NCI-H2171 treated with DMSO at 0.1 percent for 48 hours (cell line): ENCODE data around the gene INSIG2.
"Not testable (repeated sequence)": the region's sequence is repeated elsewhere in the genome, so short reads cannot be mapped to it uniquely, and the experiment has no call there.

Experiments
- DNase-seq: peaks from one replicate; lab custom pipeline; 2025; lab: John Stamatoyannopoulos, UW

Gene INSIG2

GRCh38 chr2:118061135-118061955, 26.9 kb upstream of the INSIG2 start:
- no peak for DNase-seq

DNA sequence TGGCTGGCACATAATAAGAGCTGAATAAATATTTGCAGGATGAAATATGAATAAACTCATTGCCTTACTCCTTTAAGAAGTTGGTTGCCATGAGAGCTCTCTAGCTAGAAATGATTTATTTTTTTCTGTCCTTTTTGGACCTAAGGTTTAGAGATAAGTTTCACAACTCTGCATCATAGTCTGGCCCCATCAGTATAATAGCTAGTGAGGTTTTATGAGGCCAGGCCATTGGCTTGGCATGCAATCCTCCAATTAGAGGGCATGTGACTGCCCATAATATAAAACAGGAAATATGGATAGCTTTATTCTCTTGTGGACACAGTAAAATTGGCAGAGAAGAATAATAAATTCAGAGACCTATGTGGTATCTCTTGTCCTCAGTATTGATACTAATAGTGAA, 26.2 kb upstream of the INSIG2 start:
- no peak for DNase-seq

DNA sequence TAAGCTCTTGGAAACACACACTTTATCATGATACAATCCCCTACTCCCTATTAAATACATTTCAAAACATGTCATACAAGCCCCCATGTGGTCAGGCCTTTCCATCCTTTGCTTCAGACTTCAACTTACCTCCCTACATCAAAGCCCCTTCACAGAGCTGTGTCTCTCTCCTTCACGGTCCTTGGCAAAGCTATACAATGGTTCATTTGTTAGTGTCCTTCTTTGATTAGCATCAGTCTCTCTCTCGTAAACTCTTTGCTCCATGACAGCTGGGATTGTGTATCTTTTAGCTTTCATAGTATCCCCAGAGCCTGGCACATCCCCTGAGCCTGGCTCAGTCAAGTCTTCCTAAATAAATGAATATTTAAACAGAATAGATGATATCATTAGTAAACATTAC, 25.6 kb upstream of the INSIG2 start:
- no peak for DNase-seq

DNA sequence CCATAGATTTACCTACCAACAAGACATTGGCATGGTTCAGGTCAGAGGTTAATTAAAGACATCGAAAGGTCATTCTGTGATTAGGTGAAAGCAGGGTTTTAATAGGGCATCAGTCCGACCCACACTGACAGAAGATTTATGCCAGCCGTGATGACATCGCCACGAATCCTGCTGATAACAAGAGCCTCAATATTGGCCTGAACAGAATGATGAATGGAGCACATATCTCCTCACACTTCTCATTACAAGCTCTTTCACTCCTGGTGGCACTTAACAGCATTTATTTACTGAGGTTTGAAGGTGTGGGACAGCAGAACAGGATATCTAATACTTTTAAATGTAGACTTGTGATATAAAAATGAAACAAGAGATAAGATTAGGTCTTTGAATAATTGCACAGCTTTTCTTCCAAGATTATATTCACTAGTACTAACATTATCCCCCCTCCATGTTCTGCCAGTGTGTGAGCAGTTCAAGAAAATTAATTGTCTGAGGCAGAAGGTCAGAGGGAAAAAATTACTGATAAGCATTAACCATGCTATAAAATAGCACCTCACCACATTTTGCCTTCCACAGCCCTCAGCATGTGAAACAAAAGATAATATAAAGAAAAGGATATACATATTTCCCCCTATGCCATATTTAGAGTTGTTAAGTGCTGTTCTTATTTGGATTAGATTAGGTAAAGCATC, 23.1 kb upstream of the INSIG2 start:
- no peak for DNase-seq

- no peak for DNase-seq
These were observed 22.3 kb upstream of the INSIG2 start for GRCh38 chr2:118065921-118066511.

GRCh38 chr2:118077636-118078247, 10.5 kb upstream of the INSIG2 start:
- DNase-seq = no peak

DNA sequence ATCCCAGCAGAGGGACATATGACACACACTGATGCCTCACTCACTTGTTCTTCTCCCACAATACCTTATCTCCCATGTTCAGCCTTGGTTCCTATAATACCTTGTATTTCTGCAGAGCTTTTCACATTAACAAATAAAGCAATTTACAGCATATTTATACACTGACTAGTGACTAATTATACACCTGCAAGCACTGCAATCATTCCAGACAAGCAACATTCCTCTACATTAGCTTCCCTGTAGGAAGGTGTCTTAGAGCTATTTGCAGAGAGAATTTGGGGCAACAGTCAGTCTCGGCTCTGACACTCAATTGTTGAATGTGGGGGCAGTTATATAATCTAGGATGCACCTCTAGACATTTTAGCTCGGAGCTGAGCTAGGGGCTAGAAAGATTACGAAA, 9.5 kb upstream of the INSIG2 start:
- no peak for DNase-seq

DNA sequence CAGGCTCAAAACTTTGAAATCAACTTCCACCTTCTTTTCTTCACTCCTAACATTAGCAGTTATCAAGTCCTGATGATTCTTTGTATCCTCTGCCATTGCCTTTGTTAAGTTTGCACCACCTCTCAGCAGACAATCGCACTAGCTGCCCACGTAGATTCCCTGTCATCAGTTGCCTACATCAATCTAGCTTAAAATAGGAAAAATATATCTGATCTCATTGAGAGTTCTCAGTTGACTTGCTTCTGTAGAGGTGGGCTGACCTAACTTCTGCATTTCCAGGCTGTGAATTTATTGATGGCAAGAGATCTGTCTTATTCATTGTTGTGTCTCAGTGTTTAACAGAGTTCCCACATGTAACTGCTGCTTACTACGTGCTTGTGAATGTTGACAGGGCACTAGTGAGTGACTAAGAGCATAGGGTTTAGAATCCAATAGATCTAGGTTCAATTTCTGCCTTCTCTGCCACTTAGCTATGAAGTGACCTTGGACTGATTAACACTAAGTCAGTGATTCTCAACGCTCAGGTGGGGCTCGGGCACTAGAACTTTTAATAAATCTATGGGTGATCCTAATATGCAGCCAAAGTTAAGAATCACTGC, 3.7 kb upstream of the INSIG2 start:
- no peak for DNase-seq

- no peak for DNase-seq
These were observed 2.9 kb upstream of the INSIG2 start for GRCh38 chr2:118085173-118086023.

DNA sequence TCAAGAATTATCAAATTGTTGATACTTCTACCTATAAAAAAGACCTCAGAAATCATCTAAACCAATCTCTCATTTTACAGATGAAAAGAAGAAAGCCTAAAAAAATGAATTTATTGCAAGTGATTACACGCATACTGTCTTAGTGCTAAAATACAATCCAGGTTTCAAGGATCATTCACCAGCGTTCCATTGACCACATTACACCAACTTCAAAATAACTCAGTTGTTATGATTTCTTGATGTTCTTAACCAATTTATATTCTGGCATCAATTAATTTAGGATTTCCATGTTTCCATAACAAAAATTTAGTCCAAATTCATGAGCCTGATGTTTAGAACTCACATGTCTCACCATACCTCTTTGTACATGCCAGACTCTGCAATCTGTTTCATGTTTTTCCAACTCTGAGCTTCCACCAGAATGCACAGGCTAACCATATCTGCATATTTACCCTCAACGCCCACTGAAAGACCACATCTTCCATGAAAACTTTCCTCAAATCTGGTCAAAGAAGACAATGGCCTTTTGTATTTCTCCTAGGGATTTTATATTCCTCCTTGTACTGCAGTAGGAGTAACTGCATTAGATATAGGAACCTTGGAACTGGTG, 2.1 kb upstream of the INSIG2 start:
- DNase-seq = no peak

DNA sequence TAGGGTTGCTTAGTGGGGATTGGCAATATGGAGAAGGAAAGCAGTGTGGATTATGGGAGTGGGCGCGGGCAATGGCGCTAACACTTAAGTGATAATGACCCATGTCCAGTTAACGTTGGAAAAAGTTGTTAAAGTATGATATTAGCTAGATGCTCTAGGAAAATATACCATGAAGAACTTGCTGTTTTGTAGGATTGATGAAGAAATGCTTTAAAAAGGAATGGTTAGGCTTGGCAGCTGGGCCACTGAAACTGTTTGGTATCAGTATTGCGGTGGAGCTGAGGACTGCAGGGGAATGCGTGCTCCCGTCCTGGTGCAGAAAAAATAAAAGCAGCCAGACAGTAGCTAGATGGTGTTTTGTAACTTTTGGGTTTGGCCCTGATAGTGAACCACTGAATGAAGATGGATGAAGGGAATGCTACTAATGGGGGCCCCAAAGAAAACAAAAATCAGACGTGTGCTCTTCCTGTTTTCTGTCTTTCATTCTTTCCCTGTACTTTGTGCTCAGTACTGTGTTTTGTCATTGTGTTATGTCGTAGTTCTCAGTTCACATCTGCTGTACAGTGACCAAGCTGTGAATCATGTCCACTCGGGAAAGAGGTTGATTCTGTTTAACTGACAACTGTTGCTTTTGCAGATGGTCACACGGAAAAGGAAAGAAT, 999 bp downstream of the INSIG2 start:
- no peak for DNase-seq

DNA sequence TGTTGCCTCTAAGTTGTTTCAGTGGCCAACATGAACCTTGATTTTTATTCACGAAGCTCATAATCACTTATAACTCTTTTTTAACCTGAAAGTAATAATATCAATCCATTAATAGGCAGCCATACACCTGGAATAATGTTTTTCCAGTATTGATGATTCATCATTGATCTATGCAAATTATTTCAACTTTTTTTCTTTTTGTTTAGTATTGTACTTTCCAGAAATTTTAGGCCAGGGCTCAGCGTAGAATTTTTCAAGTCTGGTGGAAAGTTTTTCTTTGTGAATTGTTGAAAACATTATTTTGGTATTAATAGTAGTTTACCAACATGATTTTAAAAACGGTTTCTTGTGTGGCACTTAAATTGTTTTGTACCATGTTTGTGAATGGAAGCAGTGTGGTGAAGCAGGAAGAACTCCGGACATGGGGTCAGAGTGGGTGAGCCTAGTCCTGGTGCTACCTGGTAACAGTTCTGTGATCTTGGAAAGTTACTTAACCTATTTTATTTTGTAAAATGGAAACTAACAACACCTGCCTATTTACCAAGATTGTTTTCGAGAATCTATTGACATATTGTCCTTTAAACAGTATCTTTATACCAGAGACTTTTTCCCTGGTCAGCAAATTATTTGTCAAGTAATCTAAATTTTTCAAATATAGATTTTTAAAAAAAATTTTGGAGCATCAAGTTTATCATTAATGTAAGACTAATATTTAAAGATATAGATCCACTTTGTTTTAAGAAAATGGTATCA, 2.3 kb downstream of the INSIG2 start:
- DNase-seq = no peak

- no peak for DNase-seq
These were observed 2.8 kb downstream of the INSIG2 start for GRCh38 chr2:118091140-118091478.

DNA sequence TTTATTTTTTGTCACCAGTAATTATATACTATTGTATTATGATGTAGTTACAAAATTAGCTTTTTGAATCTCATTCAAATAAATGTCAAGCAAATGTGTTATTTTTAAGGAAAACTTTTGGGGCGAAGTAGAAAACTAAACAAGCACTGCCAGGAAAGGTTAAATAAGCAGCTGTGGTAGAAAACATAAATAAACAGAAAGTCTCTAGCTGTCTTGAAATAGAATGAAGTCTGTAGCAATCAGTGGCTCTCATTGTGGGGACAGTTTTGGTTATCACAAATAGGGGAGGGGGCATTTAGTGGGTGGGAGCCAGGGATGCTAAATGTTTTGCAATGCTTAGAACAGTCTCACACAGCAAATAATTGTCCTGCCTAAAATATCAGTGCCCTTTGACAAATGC, 3.4 kb downstream of the INSIG2 start:
- no peak for DNase-seq

GRCh38 chr2:118094102-118094501, 5.8 kb downstream of the INSIG2 start:
- not testable (repeated sequence) for DNase-seq

GRCh38 chr2:118094503-118094902, 6.2 kb downstream of the INSIG2 start:
- no peak for DNase-seq

DNA sequence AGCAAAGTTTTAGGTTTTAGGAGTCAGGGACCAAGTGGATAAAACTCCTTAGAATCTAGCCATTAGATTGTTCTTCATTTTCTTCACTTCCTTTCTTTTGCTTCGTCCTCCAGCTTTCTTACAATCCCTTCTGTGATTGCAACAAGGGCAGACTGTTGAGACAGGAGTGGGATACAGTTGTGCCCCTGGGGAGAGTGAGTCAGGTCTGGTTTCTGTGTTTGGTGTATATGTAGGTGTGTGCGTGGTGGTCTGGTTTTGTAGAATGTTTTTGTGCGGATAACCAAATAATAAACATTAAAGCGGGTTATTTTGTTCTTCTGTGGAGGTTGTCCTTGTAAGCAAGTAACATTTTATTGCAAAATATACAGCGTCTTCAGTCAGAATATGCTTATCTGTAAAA, 7.3 kb downstream of the INSIG2 start:
- DNase-seq = peak; percentile 92

DNA sequence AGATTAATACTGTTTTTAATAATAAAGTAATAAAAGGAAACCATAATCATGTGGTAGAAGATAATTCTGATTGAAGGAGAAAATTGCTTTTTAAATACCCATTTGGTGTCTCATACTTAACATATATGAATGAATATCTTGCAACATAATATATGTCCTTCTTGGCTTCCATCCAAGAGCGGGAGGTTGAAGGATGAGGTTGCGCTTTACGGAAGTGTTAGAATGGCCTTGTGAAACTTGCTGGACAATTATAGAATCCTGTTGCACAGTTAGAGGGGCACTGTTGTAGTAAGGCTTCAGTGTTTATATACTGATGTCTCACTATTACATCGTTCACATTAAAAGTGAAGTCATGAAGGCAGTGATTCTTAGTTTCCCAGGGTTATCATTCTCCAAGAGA, 9.4 kb downstream of the INSIG2 start:
- no peak for DNase-seq

- DNase-seq = no peak
These were observed 10.2 kb downstream of the INSIG2 start for GRCh38 chr2:118098307-118099030.
